Thymus (tissue), 11 donors: ENCODE results near the gene LARP1. TPM values are rescaled to one million over a fixed set of nuclear protein-coding genes. Genes with fewer than 3 reads are reported as not detected.
A peak's percentile ranks its signal among the peaks of the same experiment; 100 is the strongest.

Source experiments
- DNase-seq, 9 donors: peaks; one replicate each; pipeline ENCODE4 v3.0.0-alpha.2; 2013; ENCODE audit warnings: low spot score in 9 of 9, low read depth in 6 of 9, missing footprints in 1 of 9
- H3K27ac ChIP-seq, 2 donors: one replicate each; pipeline ENCODE4 v1.5.1; 2013; ENCODE audit warnings: control low read depth in 1 of 2, low read depth in 1 of 2, low read length in 1 of 2, mild to moderate bottlenecking in 1 of 2, moderate library complexity in 1 of 2
- H3K27me3 ChIP-seq, 2 donors: one replicate each; pipeline ENCODE4 v1.5.1; 2013; ENCODE audit warnings: low read length in 1 of 2; ENCODE audit not compliant: control insufficient read depth in 2 of 2, insufficient read depth in 1 of 2
- H3K36me3 ChIP-seq, 2 donors: one replicate each; pipeline ENCODE4 v1.5.1; 2013; ENCODE audit warnings: low read length in 1 of 2, mild to moderate bottlenecking in 1 of 2, moderate library complexity in 1 of 2; ENCODE audit not compliant: control insufficient read depth in 2 of 2, insufficient read depth in 2 of 2
- H3K4me1 ChIP-seq, 2 donors: one replicate each; pipeline ENCODE4 v1.5.1; 2013; ENCODE audit warnings: low read length in 2 of 2; ENCODE audit not compliant: control insufficient read depth in 2 of 2, insufficient read depth in 2 of 2
- H3K4me3 ChIP-seq, 2 donors: one replicate each; pipeline ENCODE4 v1.5.1; 2013; ENCODE audit warnings: low read length in 2 of 2, control low read depth in 1 of 2, mild to moderate bottlenecking in 1 of 2
- H3K9me3 ChIP-seq, 2 donors: one replicate each; pipeline ENCODE4 v1.5.1; 2013; ENCODE audit warnings: low read length in 1 of 2, mild to moderate bottlenecking in 1 of 2; ENCODE audit not compliant: control insufficient read depth in 2 of 2, insufficient read depth in 1 of 2
- WGBS: extraction: QIAGEN DNeasy Blood & Tissue Kit; methylation state at CpG from one replicate; pipeline ENCODE4 v1.1.7; 2013; 5-methylcytosine and 5-hydroxymethylcytosine counted together
- polyA plus RNA-seq: library from polyadenylated mRNA; stranded (reverse); fragments of 200-250 nt; gene quantifications from one replicate; pipeline ENCODE4 v1.2.3, GENCODE V29; 2013
- total RNA-seq: library from RNA; stranded (reverse); fragments of 120-200 nt; gene quantifications from one replicate; pipeline ENCODE4 v1.2.4, GENCODE V29; 2013
- donor health status: healthy.

Gene LARP1
- total and polyA plus RNA-seq, 2 donors, result 25.7 to 28.5 TPM

- Histone ChIP-seq H3K36me3 (peaks cover 12 to 18% of the 10 kb centered on the region in 2 donors), H3K4me1 (peaks cover 9 to 22% of the 10 kb centered on the region in 2 donors), H3K27me3 (no peaks in the 10 kb centered on the region), H3K27ac (peak overlapping the region; percentile 91 to 97), H3K4me3 (peak overlapping the region; percentile 58 to 88), H3K9me3 (no peaks in the 10 kb centered on the region)
- DNase-seq, result peak in 8 of 9 donors; percentile 22 to 70 (median 38)
- under 1% methylated on average over 26 of the region's 26 CpGs for WGBS
Measured at GRCh38 chr5:154858972-154859871, 104.0 kb downstream of the LARP1 start.

- peak overlapping the region; percentile 58 to 88 for H3K4me3 ChIP-seq
- peak overlapping the region; percentile 91 to 97 for H3K27ac ChIP-seq
- no peaks in the 10 kb centered on the region for H3K9me3 ChIP-seq
- 54% methylated on average over 5 of the region's 5 CpGs for WGBS
- H3K27me3 ChIP-seq, result no peaks in the 10 kb centered on the region
- H3K36me3 ChIP-seq, result peaks cover 16 to 27% of the 10 kb centered on the region in 2 donors
- peaks cover 9 to 22% of the 10 kb centered on the region in 2 donors for H3K4me1 ChIP-seq
- DNase-seq, result peak in 2 of 9 donors; percentile 2 to 26
Measured at GRCh38 chr5:154860123-154860522, 104.9 kb downstream of the LARP1 start.

GRCh38 chr5:154860765-154861164, 105.6 kb downstream of the LARP1 start:
- peaks cover 9 to 22% of the 10 kb centered on the region in 2 donors for H3K4me1 ChIP-seq
- peak in 1 of 9 donors; percentile 32 for DNase-seq
- H3K27ac ChIP-seq, result peak overlapping the region in 1 of 2 donors; percentile 97
- WGBS, result 27% methylated on average over 4 of the region's 4 CpGs
- H3K9me3 ChIP-seq, result no peaks in the 10 kb centered on the region
- peak overlapping the region; percentile 58 to 88 for H3K4me3 ChIP-seq
- peaks cover 23 to 34% of the 10 kb centered on the region in 2 donors for H3K36me3 ChIP-seq
- no peaks in the 10 kb centered on the region for H3K27me3 ChIP-seq

DNA sequence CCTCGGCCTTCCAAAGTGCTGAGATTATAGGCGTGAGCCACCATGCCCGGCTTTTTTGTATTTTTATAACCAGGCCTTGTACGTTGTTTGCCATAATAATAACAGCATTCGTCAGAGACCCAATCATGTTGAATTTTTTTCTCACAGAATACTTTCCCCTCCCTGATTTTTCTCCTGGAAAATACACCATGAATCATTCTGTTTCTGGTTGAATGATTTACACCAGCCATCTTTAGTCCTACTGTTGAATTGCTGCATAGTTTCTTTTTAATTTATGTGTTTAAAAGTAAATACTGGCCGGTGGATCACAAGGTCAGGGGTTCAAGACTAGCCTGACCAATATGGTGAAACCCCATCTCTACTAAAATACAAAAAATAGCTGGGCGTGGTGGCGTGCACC, 106.8 kb downstream of the LARP1 start:
- H3K4me1 ChIP-seq, result peaks cover 9 to 17% of the 10 kb centered on the region in 2 donors
- no peaks in the 10 kb centered on the region for H3K27me3 ChIP-seq
- H3K27ac ChIP-seq, result no peak overlapping the region
- peaks cover 28 to 45% of the 10 kb centered on the region in 2 donors for H3K36me3 ChIP-seq
- WGBS, result 93% methylated on average over 8 of the region's 8 CpGs
- no peak overlapping the region for H3K4me3 ChIP-seq
- DNase-seq, result no peak
- no peaks in the 10 kb centered on the region for H3K9me3 ChIP-seq

- no peak for DNase-seq
- Histone ChIP-seq H3K27ac (no peak overlapping the region), H3K4me1 (peaks cover 9 to 12% of the 10 kb centered on the region in 2 donors), H3K9me3 (no peaks in the 10 kb centered on the region), H3K4me3 (no peak overlapping the region), H3K27me3 (no peaks in the 10 kb centered on the region), H3K36me3 (peaks cover 28 to 45% of the 10 kb centered on the region in 2 donors)
- WGBS, result 93% methylated on average over 2 of the region's 2 CpGs
Measured at GRCh38 chr5:154862766-154863165, 107.6 kb downstream of the LARP1 start.

DNA sequence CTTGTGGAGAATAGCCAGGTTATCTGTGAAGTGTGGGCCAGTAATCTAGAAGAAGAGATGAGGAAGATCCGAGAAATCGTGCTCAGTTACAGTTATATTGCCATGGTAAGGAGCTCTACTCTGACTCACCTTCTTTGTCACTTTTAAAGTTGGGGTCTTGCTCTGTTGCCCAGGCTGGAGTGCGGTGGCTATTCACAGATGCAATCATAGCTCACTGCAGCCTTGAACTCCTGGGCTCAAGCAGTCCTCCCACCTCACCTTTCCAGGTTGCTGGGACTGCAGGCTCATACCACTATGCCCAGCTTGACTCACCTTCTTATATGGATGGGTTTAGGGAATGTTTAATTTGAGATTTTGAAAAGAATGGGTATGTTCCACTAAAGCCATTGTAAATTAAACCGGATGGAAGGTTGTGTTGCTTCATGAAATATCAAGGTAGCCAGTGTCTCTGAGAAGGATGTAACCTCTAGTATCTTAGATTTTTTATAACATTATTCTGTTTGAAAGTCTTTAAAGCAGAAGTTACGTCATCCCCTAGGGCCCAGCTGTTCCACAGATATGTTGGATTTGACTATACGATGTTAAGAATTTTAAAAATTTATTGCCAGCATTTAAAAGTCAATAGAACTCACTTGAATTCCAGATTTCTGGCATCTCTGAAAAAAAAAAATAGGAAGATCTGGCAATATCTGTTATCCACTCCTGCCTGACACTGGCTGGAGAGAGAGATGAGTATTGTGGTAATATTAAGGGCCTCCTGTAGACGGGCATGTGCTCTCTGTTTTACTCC, 108.3 kb downstream of the LARP1 start:
- H3K4me1 ChIP-seq, result peaks cover 9 to 12% of the 10 kb centered on the region in 2 donors
- WGBS, result 96% methylated on average over 7 of the region's 7 CpGs
- no peak for DNase-seq
- H3K27me3 ChIP-seq, result no peaks in the 10 kb centered on the region
- H3K27ac ChIP-seq, result no peak overlapping the region
- no peaks in the 10 kb centered on the region for H3K9me3 ChIP-seq
- H3K36me3 ChIP-seq, result peaks cover 30 to 47% of the 10 kb centered on the region in 2 donors
- no peak overlapping the region for H3K4me3 ChIP-seq

- Histone ChIP-seq H3K4me1 (peaks cover 1% of the 10 kb centered on the region in 2 donors), H3K9me3 (no peaks in the 10 kb centered on the region), H3K36me3 (peaks cover 38 to 58% of the 10 kb centered on the region in 2 donors), H3K4me3 (no peak overlapping the region), H3K27ac (no peak overlapping the region), H3K27me3 (no peaks in the 10 kb centered on the region)
- WGBS, result 86% methylated on average over 5 of the region's 5 CpGs
- DNase-seq, result no peak
Measured at GRCh38 chr5:154865466-154866184, 110.4 kb downstream of the LARP1 start.

DNA sequence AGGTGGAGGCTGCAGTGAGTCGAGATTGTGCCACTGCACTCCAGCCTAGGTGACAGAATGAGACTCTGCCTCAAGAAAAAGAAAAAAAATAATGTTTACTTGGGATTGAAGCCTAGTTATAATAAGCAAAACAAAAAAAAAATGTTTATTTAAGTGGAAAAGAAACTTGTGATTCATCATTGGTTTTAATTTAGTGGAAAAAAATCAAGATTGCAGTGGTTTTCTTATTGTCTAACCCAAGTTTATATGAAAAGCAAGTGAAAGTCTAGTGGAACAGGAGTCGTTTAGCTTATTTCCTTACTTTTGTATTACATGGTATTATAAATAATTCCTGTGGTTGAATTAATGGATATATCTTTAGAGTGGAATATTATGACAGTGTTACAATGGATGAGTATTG, 111.7 kb downstream of the LARP1 start:
- WGBS, result 97% methylated on average over 2 of the region's 2 CpGs
- Histone ChIP-seq H3K36me3 (peaks cover 44 to 65% of the 10 kb centered on the region in 2 donors), H3K27ac (no peak overlapping the region)

More for the DNA sequence above, 111.7 kb downstream of the LARP1 start:
- H3K4me3 ChIP-seq, result no peak overlapping the region
- DNase-seq, result no peak
- H3K4me1 ChIP-seq, result no peaks in the 10 kb centered on the region
- H3K9me3 ChIP-seq, result no peaks in the 10 kb centered on the region
- no peaks in the 10 kb centered on the region for H3K27me3 ChIP-seq
